Measurements from ENCODE around the gene TP63. TPM values are rescaled to one million over a fixed set of nuclear protein-coding genes. Genes with fewer than 3 reads are reported as not detected.

Gene TP63
- total RNA-seq, 1 donor from 2014 or later, result under 0.01 TPM

GRCh38 chr3:189684317-189684716 is 53.1 kb downstream of the TP63 start:
- no peak for DNase-seq (ENCODE audit: low read depth)

DNA sequence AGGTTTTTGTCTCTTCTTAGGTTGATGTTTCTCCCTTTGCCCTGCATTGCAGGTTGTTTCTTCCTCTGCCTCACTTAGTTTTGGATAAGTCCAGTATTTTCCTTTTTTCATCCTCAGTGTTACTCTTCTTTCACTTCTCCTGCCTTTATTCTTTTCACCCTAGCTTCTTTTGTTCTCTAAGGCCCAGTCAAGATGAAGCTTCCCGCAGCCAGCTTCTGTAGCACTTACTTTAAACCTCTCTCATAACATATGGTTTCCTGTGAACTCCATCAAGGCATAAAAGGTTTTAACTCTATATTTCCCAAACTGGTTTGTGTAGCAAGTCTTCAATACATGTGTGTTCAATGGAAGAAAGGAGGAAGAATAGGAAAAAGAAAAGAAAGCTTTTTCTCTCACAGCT is 54.1 kb downstream of the TP63 start:
- no peak for DNase-seq (ENCODE audit: low read depth)

GRCh38 chr3:189685860-189686259 is 54.7 kb downstream of the TP63 start:
- peak; percentile 60 for DNase-seq (ENCODE audit: low read depth)

GRCh38 chr3:189687475-189687874 is 56.3 kb downstream of the TP63 start:
- no peak for DNase-seq (ENCODE audit: low read depth)

GRCh38 chr3:189688262-189688661 is 57.1 kb downstream of the TP63 start:
- DNase-seq (ENCODE audit: low read depth), result no peak

GRCh38 chr3:189689625-189690024 is 58.4 kb downstream of the TP63 start:
- no peak for DNase-seq (ENCODE audit: low read depth)

DNA sequence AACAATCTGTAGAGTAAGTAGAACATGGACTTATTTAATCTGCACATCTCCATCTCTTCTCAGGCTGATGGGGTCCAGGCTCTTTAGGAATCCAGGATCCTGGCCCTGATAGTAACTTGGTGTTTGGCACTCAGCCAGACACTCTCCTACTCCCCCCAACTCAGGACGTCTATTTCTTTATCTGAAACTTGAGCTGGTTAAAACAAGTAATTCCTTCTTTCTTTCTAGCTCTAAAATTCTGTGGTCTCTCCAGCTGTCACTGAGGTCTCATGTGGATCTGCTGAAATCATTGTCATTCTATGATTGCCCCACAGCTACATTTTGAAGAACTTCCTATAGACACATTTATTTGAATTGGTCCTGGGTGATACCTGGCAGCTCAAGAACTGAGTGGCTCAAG is 59.0 kb downstream of the TP63 start:
- DNase-seq (ENCODE audit: low read depth), result no peak

- no peak for DNase-seq (ENCODE audit: low read depth)
Observed at GRCh38 chr3:189690672-189691071, 59.5 kb downstream of the TP63 start.

DNA sequence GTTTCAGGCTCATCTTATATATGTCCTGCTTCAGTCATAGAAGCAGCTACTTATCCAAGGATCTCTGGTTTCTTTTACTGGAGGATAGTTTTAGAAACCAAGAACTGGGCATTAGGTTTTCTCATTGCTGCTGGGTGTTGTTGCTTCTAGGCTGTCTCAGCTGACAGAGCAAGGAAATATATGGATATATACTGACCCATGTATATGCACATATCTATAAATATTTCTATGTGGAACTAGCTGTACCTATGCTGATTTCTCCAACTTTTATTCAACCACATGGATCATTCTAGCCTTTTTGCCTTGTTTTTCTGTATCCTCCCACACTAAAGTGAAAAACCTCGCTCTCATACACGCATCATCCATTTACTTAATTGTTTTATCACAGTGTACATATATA is 64.2 kb downstream of the TP63 start:
- DNase-seq (ENCODE audit: low read depth), result no peak

DNA sequence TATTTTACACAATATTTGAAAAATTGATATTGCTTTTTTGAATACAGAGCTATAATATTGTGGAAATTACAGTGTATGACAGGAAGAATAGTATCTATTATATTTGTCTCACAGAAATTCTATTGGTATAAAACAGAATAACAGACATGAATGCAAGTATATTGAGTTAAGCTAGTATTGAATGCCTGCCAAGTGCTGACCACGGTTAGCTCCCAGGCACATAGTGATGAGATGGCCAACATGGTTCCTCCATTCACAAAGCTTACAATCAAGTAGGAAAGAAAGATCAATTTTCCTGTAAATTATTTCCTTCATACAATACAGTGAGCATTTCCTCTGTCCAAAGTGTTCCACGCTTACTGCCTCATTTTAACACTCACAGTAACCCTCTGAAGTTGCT is 67.6 kb downstream of the TP63 start:
- no peak for DNase-seq (ENCODE audit: low read depth)

DNA sequence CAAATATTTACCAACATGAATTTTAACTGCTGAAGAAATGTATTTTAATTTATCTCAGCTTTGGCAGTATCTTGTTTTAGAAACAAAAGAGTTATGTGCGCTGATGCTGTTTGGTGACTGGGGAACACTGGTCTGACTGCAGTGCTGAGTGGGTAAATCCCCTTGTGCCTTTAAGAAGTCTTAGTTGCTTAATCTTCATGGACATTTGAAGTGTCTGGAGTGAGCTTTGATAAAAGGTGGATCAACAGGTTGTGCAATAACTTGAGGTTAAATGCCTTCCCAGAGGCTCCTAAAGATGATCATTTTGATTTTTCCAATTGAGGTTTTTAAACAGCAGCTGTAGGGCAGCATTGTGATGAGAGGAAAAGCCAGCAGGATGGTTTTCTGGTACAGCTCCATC is 68.7 kb downstream of the TP63 start:
- peak; percentile 52 for DNase-seq (ENCODE audit: low read depth)

DNA sequence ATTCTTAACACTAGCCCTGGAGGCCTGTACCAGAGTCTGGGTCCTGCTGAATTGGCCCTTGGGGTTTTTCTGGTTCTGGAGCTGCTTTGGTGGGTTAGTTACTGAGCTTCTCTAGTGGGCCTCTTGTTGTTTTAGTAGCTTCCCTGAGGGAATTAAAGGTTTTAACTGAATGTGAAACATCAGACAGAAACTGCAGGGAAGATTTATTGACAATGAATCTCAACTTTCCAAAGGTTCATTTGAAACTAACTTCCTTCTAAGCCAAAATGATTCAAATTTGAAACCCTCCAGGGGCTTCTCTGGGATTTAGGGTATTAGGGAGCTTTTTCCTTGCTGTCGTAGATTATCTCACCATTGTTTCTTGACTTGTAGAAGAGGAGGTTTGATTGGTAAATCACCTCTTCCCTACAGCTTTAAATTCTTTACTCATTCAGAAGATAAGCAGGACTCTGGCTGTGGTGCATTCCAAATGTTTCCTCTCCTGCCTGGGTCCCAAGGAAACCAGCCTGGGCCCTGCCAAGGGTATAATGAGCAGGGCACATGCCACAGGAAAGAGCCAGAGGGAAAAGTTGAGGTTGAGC is 71.0 kb downstream of the TP63 start:
- DNase-seq (ENCODE audit: low read depth), result no peak

DNA sequence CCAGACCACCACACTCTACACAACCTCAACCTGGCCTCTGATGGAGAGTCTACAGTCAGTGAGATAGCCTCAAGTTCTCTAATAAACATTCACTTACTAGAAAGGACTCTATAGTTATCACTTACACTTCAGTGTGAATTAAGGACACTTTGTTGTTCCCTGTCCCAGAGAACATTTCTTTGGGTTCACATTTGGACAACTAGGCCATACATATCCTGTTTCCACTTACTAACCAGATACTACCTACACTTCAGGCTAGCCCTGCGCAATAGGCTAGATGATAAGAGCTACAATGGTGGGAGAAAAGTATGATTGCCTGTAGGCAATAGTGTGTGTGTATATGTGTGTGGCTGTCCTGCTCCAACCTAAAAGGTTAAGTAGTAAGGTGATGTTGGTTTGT is 72.7 kb downstream of the TP63 start:
- DNase-seq (ENCODE audit: low read depth), result no peak

DNA sequence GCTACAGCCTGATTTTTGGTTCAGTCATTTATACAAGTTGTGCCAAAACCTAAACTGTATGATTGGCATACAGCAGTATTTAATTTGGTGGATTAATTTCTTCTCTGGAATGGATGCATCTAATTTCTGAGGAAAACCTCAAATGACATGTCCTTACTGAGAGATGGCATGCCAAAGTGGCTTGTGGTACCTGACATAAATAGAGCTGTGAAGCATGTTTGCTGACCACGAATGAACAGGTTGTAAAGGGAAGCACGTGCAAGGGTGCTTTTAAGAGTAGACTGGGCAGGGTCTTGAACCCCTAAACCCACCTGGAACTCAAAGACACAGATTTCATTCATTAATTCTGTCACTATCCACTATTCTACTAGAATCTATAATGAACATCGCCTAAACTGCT is 77.2 kb downstream of the TP63 start:
- no peak for DNase-seq (ENCODE audit: low read depth)

GRCh38 chr3:189710620-189711402 is 79.6 kb downstream of the TP63 start:
- peak; percentile 99 for DNase-seq (ENCODE audit: low read depth)

DNA sequence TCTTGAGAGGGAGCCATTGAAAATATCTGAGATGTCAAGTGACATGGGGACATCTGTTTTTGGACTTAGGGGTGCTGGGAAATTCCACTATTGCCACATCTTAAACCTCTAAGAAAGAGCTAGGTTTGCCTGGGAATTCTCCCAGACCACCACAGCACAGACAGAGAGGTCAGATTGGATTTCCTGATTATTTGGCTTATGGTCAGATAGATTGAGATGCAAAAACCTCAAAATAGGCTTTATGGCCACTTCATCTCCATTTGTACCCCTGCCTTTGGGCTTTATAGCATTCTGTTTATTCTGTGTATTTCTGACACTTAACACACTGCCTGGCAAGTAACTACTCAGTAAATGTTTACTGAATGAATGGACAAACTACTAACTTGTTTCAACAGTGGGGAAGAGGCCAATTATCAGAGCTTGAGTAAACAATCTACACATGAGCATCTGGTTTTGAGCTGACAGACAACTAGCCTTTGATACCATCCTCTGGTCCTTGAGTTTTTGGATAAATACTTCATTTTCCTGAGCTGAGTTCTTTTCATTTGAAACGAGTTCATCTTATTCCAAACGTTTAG is 81.8 kb downstream of the TP63 start:
- DNase-seq (ENCODE audit: low read depth), result peak; percentile 23

DNA sequence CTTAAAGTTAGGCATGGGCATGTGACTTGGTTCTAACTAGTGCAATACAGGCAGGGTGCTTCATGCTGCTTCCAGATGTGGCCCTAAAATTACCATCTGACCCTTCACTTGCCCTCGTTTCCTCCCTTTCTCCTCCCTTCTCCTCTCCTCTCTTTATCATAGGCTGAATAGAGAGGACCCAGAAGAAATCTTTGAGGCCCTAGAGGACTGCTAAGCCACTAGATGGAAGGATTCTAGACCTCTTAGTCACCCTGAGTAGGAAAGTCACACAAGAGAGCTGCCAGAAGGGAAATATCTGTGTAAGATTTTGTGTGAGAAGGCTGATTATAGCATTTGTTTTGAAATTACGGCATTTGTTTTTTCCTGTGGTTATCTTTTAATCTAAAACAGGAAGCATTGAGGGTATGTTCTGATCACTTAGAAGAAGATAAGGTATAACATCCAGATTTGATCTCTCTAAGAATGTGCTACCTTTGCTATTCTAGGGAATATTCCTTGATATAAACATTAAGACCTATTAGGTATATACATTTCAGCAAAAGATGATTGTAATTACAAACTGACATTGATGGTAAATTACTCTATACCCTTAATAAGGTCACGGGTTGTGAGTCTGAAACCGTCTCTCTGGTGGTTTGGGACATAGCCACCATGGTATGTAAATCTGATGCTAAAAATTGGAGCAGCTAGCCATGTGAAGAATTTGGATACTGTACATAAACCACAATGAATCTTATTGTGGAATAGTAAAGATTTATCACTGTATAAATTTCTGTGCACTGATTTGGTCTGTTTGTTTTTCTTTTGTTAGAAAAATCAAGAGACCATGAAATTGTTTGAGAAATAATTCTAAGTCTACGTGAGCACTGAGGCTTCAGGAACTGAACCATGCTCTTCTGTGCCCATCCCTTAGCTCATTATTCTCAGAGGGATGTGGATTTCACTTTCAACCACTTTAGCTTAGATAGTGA is 84.1 kb downstream of the TP63 start:
- peak; percentile 65 for DNase-seq (ENCODE audit: low read depth)

DNA sequence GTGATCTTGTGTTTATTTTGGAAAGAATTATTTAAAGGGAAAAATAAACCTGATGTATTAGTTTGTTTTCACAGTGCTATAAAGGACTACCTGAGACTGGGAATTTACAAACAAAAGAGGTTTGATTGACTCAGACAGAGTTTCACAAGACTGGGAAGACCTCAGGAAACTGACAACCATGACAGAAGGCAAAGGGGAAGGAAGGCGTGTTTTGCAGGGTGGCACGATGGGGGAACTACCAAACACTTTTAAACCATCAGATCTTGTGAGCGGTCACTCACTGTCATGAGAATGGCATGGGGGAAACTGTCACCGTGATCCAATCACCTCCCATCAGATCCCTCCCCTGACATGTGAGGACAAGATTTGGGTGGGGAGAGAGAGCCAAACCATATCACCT is 87.0 kb downstream of the TP63 start:
- DNase-seq (ENCODE audit: low read depth), result peak; percentile 36

- DNase-seq (ENCODE audit: low read depth), result no peak
Observed at GRCh38 chr3:189720736-189721417, 89.7 kb downstream of the TP63 start.

DNA sequence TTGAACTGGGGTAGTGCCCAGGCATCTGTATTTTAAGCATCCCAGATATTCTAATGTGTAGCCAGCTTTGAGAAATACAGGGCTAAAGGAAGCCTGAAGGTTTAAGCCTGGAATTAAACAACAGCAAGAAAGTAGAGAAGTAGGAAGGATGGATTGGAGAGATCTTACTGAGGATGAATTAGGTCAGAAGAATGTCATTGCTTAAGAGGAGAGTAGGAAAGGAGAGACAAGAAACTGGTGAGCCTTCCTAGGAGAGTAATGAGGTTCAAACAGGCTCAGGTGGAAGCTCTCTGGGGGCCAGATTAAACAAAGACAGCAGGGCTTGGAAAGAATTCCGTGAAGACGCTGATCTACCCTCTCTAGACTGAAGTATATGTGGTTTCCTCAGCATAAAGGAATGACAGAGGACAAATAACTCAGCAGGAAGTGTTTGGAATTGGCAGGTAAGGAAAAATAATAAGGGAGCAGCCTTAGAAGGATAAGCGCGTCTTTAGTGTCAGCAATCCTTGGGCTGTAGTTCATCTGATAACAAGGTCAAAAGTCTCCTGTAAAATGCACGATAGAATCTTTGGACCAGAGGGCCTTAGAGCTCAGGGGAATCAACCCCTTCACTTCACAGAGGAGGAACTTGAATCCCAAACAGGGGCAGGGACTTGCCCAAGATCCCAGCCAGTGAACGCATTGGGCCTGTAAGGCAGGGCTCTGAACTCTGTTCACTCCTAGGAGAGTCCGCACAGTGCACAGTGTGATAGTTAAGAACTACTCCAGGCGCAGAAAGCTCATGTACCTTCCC is 90.9 kb downstream of the TP63 start:
- DNase-seq (ENCODE audit: low read depth), result no peak

- no peak for DNase-seq (ENCODE audit: low read depth)
Observed at GRCh38 chr3:189724356-189724755, 93.2 kb downstream of the TP63 start.

Data from renal cortical epithelial cell (primary cell).